Measurements from ENCODE around the gene CRYL1.

The CRYL1 gene

GRCh38 chr13:20528452-20528851, 2.8 kb upstream of the CRYL1 start:
- DNase-seq = peak; percentile 75 to 89 (median 79)

- DNase-seq = peak in 1 of 4 experiments; percentile 13
Measured at GRCh38 chr13:20526664-20527063, 1.0 kb upstream of the CRYL1 start.

GRCh38 chr13:20525144-20525600, 485 bp downstream of the CRYL1 start:
- DNase-seq = peak; percentile 37 to 62 (median 46)

GRCh38 chr13:20521364-20522115, 4.1 kb downstream of the CRYL1 start:
- DNase-seq = peak in 1 of 4 experiments; percentile 11

- no peak for DNase-seq
Measured at GRCh38 chr13:20519875-20520274, 5.8 kb downstream of the CRYL1 start.

- DNase-seq = no peak
Measured at GRCh38 chr13:20518660-20519100, 7.0 kb downstream of the CRYL1 start.

GRCh38 chr13:20514866-20515265, 10.8 kb downstream of the CRYL1 start:
- peak in 1 of 4 experiments; percentile 17 for DNase-seq

GRCh38 chr13:20513466-20513995, 12.1 kb downstream of the CRYL1 start:
- peak in 2 of 4 experiments; percentile 28 to 52 for DNase-seq

- DNase-seq = peak in 3 of 4 experiments; percentile 35 to 54 (median 40)
Measured at GRCh38 chr13:20512042-20512683, 13.5 kb downstream of the CRYL1 start.

GRCh38 chr13:20506696-20507095, 19.0 kb downstream of the CRYL1 start:
- no peak for DNase-seq

GRCh38 chr13:20505405-20506366, 20.0 kb downstream of the CRYL1 start:
- peak in 3 of 4 experiments; percentile 43 to 78 (median 69) for DNase-seq

- no peak for DNase-seq
Measured at GRCh38 chr13:20503088-20504083, 22.3 kb downstream of the CRYL1 start.

- DNase-seq = no peak
Measured at GRCh38 chr13:20501592-20501991, 24.1 kb downstream of the CRYL1 start.

- peak; percentile 22 to 64 (median 49) for DNase-seq
Measured at GRCh38 chr13:20501120-20501519, 24.5 kb downstream of the CRYL1 start.

- no peak for DNase-seq
Measured at GRCh38 chr13:20499986-20500385, 25.7 kb downstream of the CRYL1 start.

- DNase-seq = no peak
Measured at GRCh38 chr13:20498659-20499058, 27.0 kb downstream of the CRYL1 start.

- no peak for DNase-seq
Measured at GRCh38 chr13:20498129-20498528, 27.5 kb downstream of the CRYL1 start.

- no peak for DNase-seq
Measured at GRCh38 chr13:20497006-20497775, 28.5 kb downstream of the CRYL1 start.

- DNase-seq = peak; percentile 82 to 86 (median 84)
Measured at GRCh38 chr13:20495087-20496023, 30.3 kb downstream of the CRYL1 start.

Measured in suppressor macrophage (primary cell).